ENCODE data around the gene EXOC6B.

EXOC6B gene

GRCh38 chr2:72815655-72816278 lies 10.1 kb downstream of the EXOC6B start:
- no peak for ATAC-seq
- TF ChIP-seq PATZ1 (CRISPR knock-in tag; IDR thresholded peaks at IDR 0.05; ENCODE audit: borderline replicate concordance) (no peak), GLIS3 (CRISPR knock-in tag; IDR thresholded peaks at IDR 0.05) (no peak), CREB5 (CRISPR knock-in tag; IDR thresholded peaks at IDR 0.05; ENCODE audit: low read depth) (no peak), ESRRG (CRISPR knock-in tag; IDR thresholded peaks at IDR 0.05) (no peak), TSHZ2 (CRISPR knock-in tag; IDR thresholded peaks at IDR 0.05) (no peak), ARNTL (CRISPR knock-in tag; IDR thresholded peaks at IDR 0.05; ENCODE audit: borderline replicate concordance, low read depth) (no peak), SNAI2 (CRISPR knock-in tag; IDR thresholded peaks at IDR 0.05) (no peak), ZNF565 (CRISPR knock-in tag; conservative IDR thresholded peaks at IDR 0.05; ENCODE audit: low read depth) (no peak), BACH2 (CRISPR knock-in tag; IDR thresholded peaks at IDR 0.05; ENCODE audit: borderline replicate concordance) (no peak), ZFP3 (CRISPR knock-in tag; IDR thresholded peaks at IDR 0.05) (no peak), PPARA (CRISPR knock-in tag; IDR thresholded peaks at IDR 0.05; ENCODE audit: borderline replicate concordance) (no peak), ZNF8 (CRISPR knock-in tag; IDR thresholded peaks at IDR 0.05) (no peak), ZC3H10 (CRISPR knock-in tag; IDR thresholded peaks at IDR 0.05) (no peak), ZFP30 (CRISPR knock-in tag; IDR thresholded peaks at IDR 0.05) (no peak), TCF4 (CRISPR knock-in tag; IDR thresholded peaks at IDR 0.05; ENCODE audit: borderline replicate concordance) (no peak), CSDC2 (CRISPR knock-in tag; IDR thresholded peaks at IDR 0.05) (no peak), ISL1 (CRISPR knock-in tag; IDR thresholded peaks at IDR 0.05) (no peak), ZNF70 (CRISPR knock-in tag; IDR thresholded peaks at IDR 0.05) (no peak), CSRNP3 (CRISPR knock-in tag; IDR thresholded peaks at IDR 0.05) (no peak), RARB (CRISPR knock-in tag; IDR thresholded peaks at IDR 0.05) (no peak)

GRCh38 chr2:72813841-72814240 lies 12.0 kb downstream of the EXOC6B start:
- TF ChIP-seq TSHZ2 (CRISPR knock-in tag; IDR thresholded peaks at IDR 0.05), result no peak
- no peak for TF ChIP-seq ZC3H10 (CRISPR knock-in tag; IDR thresholded peaks at IDR 0.05)
- TF ChIP-seq TOX (CRISPR knock-in tag; IDR thresholded peaks at IDR 0.05; ENCODE audit: borderline replicate concordance), result no peak
- TF ChIP-seq PPARA (CRISPR knock-in tag; IDR thresholded peaks at IDR 0.05; ENCODE audit: borderline replicate concordance), result no peak
- ATAC-seq, result peak; percentile 44; the same call in 1 of the 3 replicates

Data from SK-N-SH treated with all-trans-retinoic acid at 6 μM for 48 hours (cell line).